Measurements from ENCODE around the gene ZNF493.

ZNF493 gene

DNA sequence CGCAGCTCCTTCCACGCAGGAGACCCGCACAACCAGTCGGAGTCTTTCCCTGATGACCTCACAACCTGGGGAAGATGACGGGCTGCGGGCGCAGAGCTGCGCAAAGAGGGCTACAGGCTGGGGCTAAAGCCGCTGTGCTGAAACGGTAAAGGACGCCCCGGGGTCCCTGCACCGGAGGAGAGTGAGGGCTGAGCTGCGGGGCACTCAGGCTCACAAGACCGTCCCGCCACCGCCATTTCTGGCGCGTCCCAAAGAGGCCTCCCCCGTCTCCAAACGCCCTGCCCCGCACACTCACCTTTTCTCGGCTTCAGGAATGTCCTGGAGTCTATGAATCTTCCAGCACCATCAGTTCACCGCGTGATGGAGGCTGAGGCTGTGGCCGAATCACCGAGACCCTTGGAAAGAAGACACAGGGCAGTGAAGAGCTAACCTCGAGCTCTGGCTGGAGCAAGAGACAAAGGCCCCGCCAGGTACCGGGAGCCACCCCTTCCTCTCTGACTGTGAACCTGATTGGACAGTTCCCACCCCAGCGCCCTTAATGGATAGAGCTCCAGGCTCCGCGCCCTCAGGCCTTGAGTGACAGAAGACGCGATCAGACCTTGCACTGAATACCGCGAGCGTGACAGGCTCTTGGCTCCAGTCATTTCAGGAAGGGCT is 66.6 kb downstream of the ZNF493 start:
- peak in 1 of 2 donors; percentile 3 for DNase-seq

DNA sequence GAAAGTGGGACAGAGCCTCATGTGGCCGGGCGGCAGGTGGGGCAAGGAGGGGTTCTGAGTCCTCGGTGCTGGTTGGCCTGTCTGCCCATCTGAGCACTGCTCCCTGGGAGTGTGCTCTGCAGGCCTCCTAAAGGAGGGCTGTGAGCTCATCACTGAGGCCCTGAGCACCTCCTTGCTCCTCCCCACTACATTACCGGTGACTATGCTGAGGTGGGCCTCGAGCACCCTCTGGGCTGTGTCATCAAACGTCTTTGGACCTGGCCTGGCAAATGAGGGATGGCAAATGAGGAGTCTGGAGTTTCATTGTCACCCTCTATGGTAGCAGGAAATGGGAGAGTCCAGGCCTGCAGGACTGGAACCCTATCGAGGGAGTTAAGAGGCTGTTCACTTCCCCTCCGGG is 69.7 kb downstream of the ZNF493 start:
- no peak for DNase-seq

DNA sequence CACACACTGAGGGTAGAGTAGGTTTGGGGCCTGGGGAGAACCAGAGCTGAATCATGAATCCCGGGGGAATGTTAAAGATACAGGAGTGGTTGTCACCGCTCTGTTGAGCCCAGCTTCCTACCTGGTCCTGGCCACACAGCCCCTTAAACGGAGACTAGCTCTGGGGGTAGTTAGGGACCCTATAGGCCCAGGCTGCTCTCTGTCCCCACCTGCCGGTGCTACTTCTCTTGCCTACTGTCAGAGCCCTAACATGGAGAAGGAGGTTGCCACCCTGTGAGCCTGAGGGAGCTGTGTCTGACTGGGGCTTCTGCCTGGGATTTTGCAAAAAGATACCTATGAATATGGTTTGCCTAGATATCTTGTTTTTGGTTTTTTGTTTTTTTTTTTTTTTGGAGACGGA is 71.9 kb downstream of the ZNF493 start:
- DNase-seq: no peak

DNA sequence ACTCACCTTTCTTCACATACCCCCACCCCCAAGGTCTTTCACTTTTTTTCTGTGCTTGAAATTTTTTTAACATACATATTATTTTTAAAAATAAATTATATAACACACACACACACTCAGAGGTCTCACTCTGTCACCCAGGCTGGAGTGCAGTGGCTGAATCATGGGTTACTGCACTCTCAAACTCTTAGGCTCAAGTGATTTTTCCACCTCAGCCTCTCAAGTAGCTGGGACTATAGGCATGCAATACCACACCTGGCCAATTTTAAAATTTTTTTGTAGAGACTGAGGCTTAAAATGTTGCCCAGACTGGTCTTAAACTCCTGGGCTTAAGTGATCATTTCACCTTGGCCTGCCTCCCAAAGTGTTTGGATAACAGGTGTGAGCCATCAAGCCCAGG is 75.6 kb downstream of the ZNF493 start:
- DNase-seq: no peak

DNA sequence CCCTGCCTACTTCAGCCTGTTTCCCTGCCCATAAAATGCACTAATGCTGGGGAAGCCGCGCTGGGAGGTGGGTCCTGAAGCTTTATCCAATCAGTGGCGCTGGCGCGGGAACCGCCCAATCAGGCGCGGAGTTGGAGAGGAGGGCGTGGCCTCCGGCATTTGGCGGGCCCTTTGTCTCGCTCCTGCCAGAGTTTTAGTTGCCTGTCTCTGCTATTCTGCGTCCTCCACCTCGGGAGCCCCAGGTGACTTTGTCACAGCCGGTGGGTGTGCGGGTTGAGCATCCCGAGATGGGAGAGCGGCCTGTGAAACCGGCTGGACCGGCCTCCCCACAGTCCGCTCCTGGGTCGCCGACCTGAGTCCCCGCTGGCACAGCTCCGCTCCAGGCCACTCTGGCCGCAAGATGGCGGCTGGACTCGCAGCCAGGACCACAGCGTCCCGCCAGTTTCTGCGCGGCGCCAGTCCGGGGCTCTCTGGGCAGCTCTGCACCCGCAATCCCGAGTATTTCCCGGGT is 77.8 kb downstream of the ZNF493 start:
- peak; percentile 48 to 61 for DNase-seq

Data from activated CD4-positive, alpha-beta T cell treated with anti-CD3 and anti-CD28 coated beads for 4 hours (primary cell).